CD4-positive, alpha-beta T cell treated with Interleukin-4 for 1 hour (primary cell): Measurements from ENCODE around the gene POU2AF2.
"Not testable (repeated sequence)": the region's sequence is repeated elsewhere in the genome, so short reads cannot be mapped to it uniquely, and the experiment has no call there.

Experiments used
- DNase-seq, 2 donors: peaks; one replicate each; pipeline ENCODE4 v3.0.0-alpha.2; 2020 to 2022

The POU2AF2 gene

GRCh38 chr11:111305162-111305802 lies 59.8 kb downstream of the POU2AF2 start:
- DNase-seq: no peak

- no peak for DNase-seq
Observed at GRCh38 chr11:111305876-111306275, 60.4 kb downstream of the POU2AF2 start.

- DNase-seq: no peak
Observed at GRCh38 chr11:111306321-111306720, 60.8 kb downstream of the POU2AF2 start.

- no peak for DNase-seq
Observed at GRCh38 chr11:111307472-111308108, 62.1 kb downstream of the POU2AF2 start.

GRCh38 chr11:111308140-111308539 lies 62.6 kb downstream of the POU2AF2 start:
- no peak for DNase-seq

- no peak for DNase-seq
Observed at GRCh38 chr11:111309215-111309915, 63.8 kb downstream of the POU2AF2 start.

- DNase-seq: no peak
Observed at GRCh38 chr11:111310088-111310487, 64.6 kb downstream of the POU2AF2 start.

- no peak for DNase-seq
Observed at GRCh38 chr11:111310723-111311122, 65.2 kb downstream of the POU2AF2 start.

- DNase-seq: no peak
Observed at GRCh38 chr11:111312076-111312475, 66.6 kb downstream of the POU2AF2 start.

GRCh38 chr11:111319296-111319695 lies 73.8 kb downstream of the POU2AF2 start:
- DNase-seq: no peak

GRCh38 chr11:111320199-111320598 lies 74.7 kb downstream of the POU2AF2 start:
- DNase-seq: not testable (repeated sequence)

- no peak for DNase-seq
Observed at GRCh38 chr11:111320728-111321568, 75.4 kb downstream of the POU2AF2 start.

GRCh38 chr11:111322534-111322933 lies 77.0 kb downstream of the POU2AF2 start:
- DNase-seq: no peak

GRCh38 chr11:111324277-111324720 lies 78.8 kb downstream of the POU2AF2 start:
- no peak for DNase-seq

GRCh38 chr11:111325259-111325658 lies 79.7 kb downstream of the POU2AF2 start:
- no peak for DNase-seq

GRCh38 chr11:111326824-111327223 lies 81.3 kb downstream of the POU2AF2 start:
- no peak for DNase-seq

- no peak for DNase-seq
Observed at GRCh38 chr11:111327908-111328624, 82.5 kb downstream of the POU2AF2 start.

GRCh38 chr11:111329306-111330204 lies 84.0 kb downstream of the POU2AF2 start:
- DNase-seq: no peak

GRCh38 chr11:111330234-111330893 lies 84.8 kb downstream of the POU2AF2 start:
- no peak for DNase-seq

- DNase-seq: no peak
Observed at GRCh38 chr11:111331711-111332479, 86.4 kb downstream of the POU2AF2 start.
